HS-5 (cell line): Measurements from ENCODE around the gene RALGAPA2.

Experiments used
- DNase-seq: peaks from one replicate; pipeline ENCODE4 v3.0.0-alpha.2; 2012; ENCODE audit warnings: low read depth

The RALGAPA2 gene

GRCh38 chr20:20436689-20437088 is 275.8 kb downstream of the RALGAPA2 start:
- DNase-seq = no peak

GRCh38 chr20:20435453-20435852 is 277.0 kb downstream of the RALGAPA2 start:
- no peak for DNase-seq

- no peak for DNase-seq
Measured at GRCh38 chr20:20432618-20433286, 279.7 kb downstream of the RALGAPA2 start.

GRCh38 chr20:20430066-20430465 is 282.4 kb downstream of the RALGAPA2 start:
- DNase-seq = no peak

GRCh38 chr20:20428067-20428466 is 284.4 kb downstream of the RALGAPA2 start:
- no peak for DNase-seq

- no peak for DNase-seq
Measured at GRCh38 chr20:20427227-20427864, 285.1 kb downstream of the RALGAPA2 start.

- no peak for DNase-seq
Measured at GRCh38 chr20:20426655-20426907, 285.9 kb downstream of the RALGAPA2 start.

GRCh38 chr20:20425823-20426654 is 286.4 kb downstream of the RALGAPA2 start:
- no peak for DNase-seq

- DNase-seq = no peak
Measured at GRCh38 chr20:20423117-20423516, 289.3 kb downstream of the RALGAPA2 start.

GRCh38 chr20:20417876-20418676 is 294.4 kb downstream of the RALGAPA2 start:
- no peak for DNase-seq

GRCh38 chr20:20415321-20415720 is 297.1 kb downstream of the RALGAPA2 start:
- no peak for DNase-seq

- DNase-seq = no peak
Measured at GRCh38 chr20:20414640-20415220, 297.7 kb downstream of the RALGAPA2 start.

- no peak for DNase-seq
Measured at GRCh38 chr20:20413810-20414281, 298.6 kb downstream of the RALGAPA2 start.

- no peak for DNase-seq
Measured at GRCh38 chr20:20412750-20413149, 299.7 kb downstream of the RALGAPA2 start.

GRCh38 chr20:20411836-20412235 is 300.6 kb downstream of the RALGAPA2 start:
- no peak for DNase-seq

GRCh38 chr20:20411402-20411801 is 301.0 kb downstream of the RALGAPA2 start:
- DNase-seq = no peak

GRCh38 chr20:20410678-20411077 is 301.8 kb downstream of the RALGAPA2 start:
- no peak for DNase-seq

- DNase-seq = no peak
Measured at GRCh38 chr20:20409331-20409730, 303.1 kb downstream of the RALGAPA2 start.

GRCh38 chr20:20407891-20408805 is 304.3 kb downstream of the RALGAPA2 start:
- no peak for DNase-seq

- DNase-seq = no peak
Measured at GRCh38 chr20:20406306-20406705, 306.1 kb downstream of the RALGAPA2 start.

GRCh38 chr20:20405623-20406022 is 306.8 kb downstream of the RALGAPA2 start:
- DNase-seq = no peak
